ENCODE data around the gene NQO2.
"Not testable (repeated sequence)": the region's sequence is repeated elsewhere in the genome, so short reads cannot be mapped to it uniquely, and the experiment has no call there.

The NQO2 gene

DNA sequence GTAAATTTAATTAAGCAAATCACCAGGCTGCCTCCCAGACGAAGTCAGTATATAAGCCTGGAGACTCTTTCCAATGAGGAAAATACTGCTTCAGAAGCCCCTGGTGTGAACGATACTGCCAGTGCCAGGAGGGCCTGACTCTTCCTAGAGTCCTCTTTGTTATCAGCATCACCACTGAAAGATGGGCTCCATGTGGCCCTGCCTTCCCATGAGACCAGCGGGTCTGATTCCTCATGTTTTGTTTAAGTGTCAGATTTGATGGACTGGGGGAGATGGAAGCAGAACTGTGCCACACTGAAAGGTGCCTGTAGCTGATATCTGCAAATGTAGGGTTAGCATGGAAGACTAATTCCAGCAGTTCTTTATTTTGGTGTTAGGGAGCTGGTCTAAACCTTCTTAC is 7.9 kb downstream of the NQO2 start:
- TF ChIP-seq PAX5 (IDR thresholded peaks at IDR 0.05; ENCODE audit: insufficient read depth, low read length, severe bottlenecking) (no peak), SPI1 (IDR thresholded peaks at IDR 0.05; ENCODE audit: low read depth, low read length) (no peak), POLR2A (IDR thresholded peaks at IDR 0.05; ENCODE audit: low read depth, low read length) (no peak), POLR2AphosphoS5 (IDR thresholded peaks at IDR 0.05; ENCODE audit: low read depth, low read length) (no peak), POU2F2 (IDR thresholded peaks at IDR 0.05; ENCODE audit: low read depth, low read length) (no peak), TAF1 (IDR thresholded peaks at IDR 0.05; ENCODE audit: low read depth, low read length) (no peak)
- no peak for FAIRE-seq
- DNase-seq (ENCODE audit: insufficient read length, low spot score): no peak

DNA sequence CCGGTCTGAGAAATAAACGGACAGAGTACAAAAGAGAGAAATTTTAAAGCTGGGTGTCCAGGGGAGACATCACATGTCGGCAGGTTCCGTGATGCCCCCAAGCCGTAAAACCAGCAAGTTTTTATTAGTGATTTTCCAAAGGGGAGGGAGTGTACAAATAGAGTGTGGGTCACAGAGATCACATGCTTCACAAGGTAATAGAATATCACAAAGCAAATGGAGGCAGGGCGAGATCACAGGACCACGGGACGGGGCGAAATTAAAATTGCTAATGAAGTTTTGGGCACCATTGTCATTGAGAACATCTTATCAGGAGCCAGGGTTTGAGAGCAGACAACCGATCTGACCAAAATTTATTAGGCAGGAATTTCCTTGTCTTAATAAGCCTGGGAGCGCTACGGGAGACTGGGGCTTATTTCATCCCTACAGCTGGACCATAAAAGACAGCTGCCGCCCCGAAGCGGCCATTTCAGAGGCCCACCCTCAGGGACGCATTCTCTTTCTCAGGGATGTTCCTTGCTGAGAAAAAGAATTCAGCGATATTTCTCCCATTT is 9.1 kb downstream of the NQO2 start:
- not testable (repeated sequence) for FAIRE-seq; DNase-seq (ENCODE audit: insufficient read length, low spot score)

DNA sequence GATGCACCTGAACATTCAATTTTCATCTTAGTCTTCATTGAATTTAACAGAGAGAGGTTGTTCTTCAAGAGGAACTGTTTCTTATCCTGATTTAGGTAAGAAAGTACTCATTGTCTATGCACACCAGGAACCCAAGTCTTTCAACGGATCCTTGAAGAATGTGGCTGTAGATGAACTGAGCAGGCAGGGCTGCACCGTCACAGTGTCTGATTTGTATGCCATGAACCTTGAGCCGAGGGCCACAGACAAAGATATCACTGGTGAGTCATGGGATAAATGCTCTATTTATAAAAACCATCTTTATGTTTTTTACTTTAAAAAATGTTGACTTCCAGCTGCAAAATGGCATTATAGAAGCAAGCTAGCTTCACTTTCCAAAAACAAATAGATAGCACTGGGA is 10.2 kb downstream of the NQO2 start:
- DNase-seq (ENCODE audit: insufficient read length, low spot score) (no peak), FAIRE-seq (no peak)
- TF ChIP-seq PAX5 (IDR thresholded peaks at IDR 0.05; ENCODE audit: insufficient read depth, low read length, severe bottlenecking): no peak
- TF ChIP-seq POLR2A (IDR thresholded peaks at IDR 0.05; ENCODE audit: low read depth, low read length): no peak
- TF ChIP-seq POLR2AphosphoS5 (IDR thresholded peaks at IDR 0.05; ENCODE audit: low read depth, low read length): no peak

DNA sequence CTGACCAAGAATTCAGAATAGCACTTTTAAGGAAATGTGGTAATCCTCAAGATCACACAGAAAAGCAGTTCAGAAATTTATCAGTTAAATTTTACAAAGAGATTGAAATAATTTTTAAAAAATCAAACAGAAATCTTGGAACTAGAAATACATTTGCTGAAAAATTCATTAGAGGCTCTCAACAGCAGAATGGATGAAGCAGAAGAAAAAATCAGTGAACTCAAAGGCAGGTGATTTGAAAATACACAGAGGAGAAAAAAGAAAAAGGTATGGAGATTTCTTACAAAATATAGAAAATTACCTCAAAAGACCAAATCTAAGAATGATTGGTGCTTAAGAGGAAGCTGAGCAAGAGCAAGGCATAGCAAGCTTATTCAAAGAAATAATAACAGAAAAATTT is 11.5 kb downstream of the NQO2 start:
- DNase-seq (ENCODE audit: insufficient read length, low spot score): no peak
- no peak for FAIRE-seq
- TF ChIP-seq TAF1 (IDR thresholded peaks at IDR 0.05; ENCODE audit: low read depth, low read length) (no peak), PAX5 (IDR thresholded peaks at IDR 0.05; ENCODE audit: insufficient read depth, low read length, severe bottlenecking) (no peak)

DNA sequence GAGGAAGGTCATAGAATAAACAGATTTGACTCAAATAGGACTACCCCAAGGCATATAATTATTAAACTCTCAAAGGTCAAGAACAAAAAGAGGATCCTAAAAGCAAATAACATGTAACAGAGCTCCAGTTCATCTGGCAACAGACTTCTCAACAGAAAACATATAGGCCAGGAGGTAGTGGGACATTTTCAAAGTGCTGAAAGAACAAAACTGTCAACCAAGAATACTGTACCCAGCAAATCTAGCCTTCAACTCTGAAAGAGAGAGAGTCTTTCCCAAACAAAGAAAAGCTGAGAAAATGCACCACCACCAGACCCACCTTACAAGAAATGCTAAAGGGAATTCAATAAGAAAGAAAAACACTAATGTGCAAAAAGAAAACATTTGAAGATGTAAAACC is 11.9 kb downstream of the NQO2 start:
- DNase-seq (ENCODE audit: insufficient read length, low spot score) (no peak), FAIRE-seq (no peak)
- TF ChIP-seq POU2F2 (IDR thresholded peaks at IDR 0.05; ENCODE audit: low read depth, low read length): no peak
- no peak for TF ChIP-seq POLR2AphosphoS5 (IDR thresholded peaks at IDR 0.05; ENCODE audit: low read depth, low read length)
- no peak for TF ChIP-seq TAF1 (IDR thresholded peaks at IDR 0.05; ENCODE audit: low read depth, low read length)
- no peak for TF ChIP-seq POLR2A (IDR thresholded peaks at IDR 0.05; ENCODE audit: low read depth, low read length)

DNA sequence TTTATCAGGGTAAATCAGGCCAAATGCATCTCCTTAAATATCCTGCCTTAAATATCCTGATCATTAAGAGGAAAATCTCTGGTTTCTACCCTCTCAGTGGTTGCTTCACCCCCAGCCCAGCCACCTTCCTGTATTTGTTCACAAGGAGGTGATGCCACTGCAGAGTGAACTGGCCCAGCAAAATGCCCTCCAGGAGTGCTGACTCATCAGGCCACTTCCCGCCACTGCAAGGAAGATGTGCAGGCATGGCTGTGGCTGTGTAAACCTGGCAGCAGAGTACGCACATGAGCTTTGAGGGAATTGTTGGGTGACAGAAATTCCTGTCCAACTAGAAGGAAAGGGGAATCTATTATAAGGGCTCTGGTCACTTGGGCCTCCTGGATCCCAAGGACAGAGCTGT is 13.8 kb downstream of the NQO2 start:
- TF ChIP-seq SPI1 (IDR thresholded peaks at IDR 0.05; ENCODE audit: low read depth, low read length) (no peak), POU2F2 (IDR thresholded peaks at IDR 0.05; ENCODE audit: low read depth, low read length) (no peak), PAX5 (IDR thresholded peaks at IDR 0.05; ENCODE audit: insufficient read depth, low read length, severe bottlenecking) (no peak), POLR2AphosphoS5 (IDR thresholded peaks at IDR 0.05; ENCODE audit: low read depth, low read length) (no peak), TAF1 (IDR thresholded peaks at IDR 0.05; ENCODE audit: low read depth, low read length) (no peak), POLR2A (IDR thresholded peaks at IDR 0.05; ENCODE audit: low read depth, low read length) (no peak)
- FAIRE-seq: no peak
- DNase-seq (ENCODE audit: insufficient read length, low spot score): no peak

DNA sequence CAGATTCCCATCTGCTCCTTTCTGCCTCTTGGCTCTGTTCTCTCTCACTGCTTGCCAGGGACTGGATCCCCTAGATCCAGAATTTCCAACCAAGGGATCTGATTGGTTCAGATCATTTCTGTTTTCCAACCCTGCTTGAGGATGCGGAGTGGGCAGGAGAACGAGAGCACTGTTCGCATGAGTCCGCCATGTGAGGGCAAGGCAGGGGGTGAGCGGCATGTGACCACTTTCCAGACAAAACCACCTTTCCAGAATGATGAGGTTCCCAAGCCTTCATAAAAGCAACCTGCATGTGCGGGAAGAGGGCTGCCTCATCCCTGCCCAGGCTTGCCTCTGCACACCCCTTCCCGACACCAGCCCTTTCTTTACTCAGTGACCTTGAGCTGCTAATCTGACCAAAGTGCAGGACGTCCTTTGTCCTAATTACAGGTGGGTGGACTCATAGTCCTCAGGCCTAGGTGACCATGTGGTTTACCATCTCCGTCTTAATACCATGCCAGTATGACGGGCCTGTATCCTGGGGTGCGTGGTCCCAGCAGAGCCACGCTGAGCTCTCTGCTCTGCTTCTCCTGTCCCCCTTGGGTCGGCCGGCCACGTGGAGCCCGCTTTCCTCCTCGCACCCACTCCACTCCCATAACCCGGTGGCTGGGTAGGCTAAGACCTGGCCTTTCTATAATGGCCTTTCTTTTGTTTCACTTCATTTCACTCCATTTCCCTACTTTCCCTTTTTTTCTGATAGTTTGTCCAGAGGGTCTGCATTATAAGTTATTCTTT is 14.4 kb downstream of the NQO2 start:
- TF ChIP-seq TAF1 (IDR thresholded peaks at IDR 0.05; ENCODE audit: low read depth, low read length): no peak
- TF ChIP-seq PAX5 (IDR thresholded peaks at IDR 0.05; ENCODE audit: insufficient read depth, low read length, severe bottlenecking): no peak
- TF ChIP-seq SPI1 (IDR thresholded peaks at IDR 0.05; ENCODE audit: low read depth, low read length): no peak
- no peak for TF ChIP-seq POLR2AphosphoS5 (IDR thresholded peaks at IDR 0.05; ENCODE audit: low read depth, low read length)
- no peak for TF ChIP-seq POU2F2 (IDR thresholded peaks at IDR 0.05; ENCODE audit: low read depth, low read length)
- TF ChIP-seq POLR2A (IDR thresholded peaks at IDR 0.05; ENCODE audit: low read depth, low read length): no peak
- FAIRE-seq: no peak
- DNase-seq (ENCODE audit: insufficient read length, low spot score): no peak

DNA sequence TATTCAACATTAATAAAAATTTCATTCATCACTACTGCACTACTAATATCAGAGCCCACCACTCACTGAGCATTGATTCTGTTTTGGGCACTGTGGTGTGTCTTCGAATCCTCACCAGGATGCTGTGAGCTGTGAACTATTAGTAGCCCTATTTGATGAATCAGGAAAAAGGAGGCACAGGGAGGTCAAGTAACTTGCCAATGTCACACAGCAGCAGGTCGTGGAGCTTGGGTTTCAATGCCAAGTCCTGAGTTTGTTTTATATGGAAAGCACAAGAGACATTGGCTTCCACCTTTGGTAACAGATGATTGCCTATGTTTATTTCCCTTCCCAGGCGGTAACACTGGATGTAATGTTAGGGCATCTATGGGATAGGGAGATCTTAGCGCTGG is 15.0 kb downstream of the NQO2 start:
- no peak for DNase-seq (ENCODE audit: insufficient read length, low spot score)
- FAIRE-seq: no peak
- no peak for TF ChIP-seq PAX5 (IDR thresholded peaks at IDR 0.05; ENCODE audit: insufficient read depth, low read length, severe bottlenecking)
- TF ChIP-seq POLR2AphosphoS5 (IDR thresholded peaks at IDR 0.05; ENCODE audit: low read depth, low read length): no peak
- no peak for TF ChIP-seq POLR2A (IDR thresholded peaks at IDR 0.05; ENCODE audit: low read depth, low read length)
- no peak for TF ChIP-seq SPI1 (IDR thresholded peaks at IDR 0.05; ENCODE audit: low read depth, low read length)
- no peak for TF ChIP-seq POU2F2 (IDR thresholded peaks at IDR 0.05; ENCODE audit: low read depth, low read length)
- no peak for TF ChIP-seq TAF1 (IDR thresholded peaks at IDR 0.05; ENCODE audit: low read depth, low read length)

DNA sequence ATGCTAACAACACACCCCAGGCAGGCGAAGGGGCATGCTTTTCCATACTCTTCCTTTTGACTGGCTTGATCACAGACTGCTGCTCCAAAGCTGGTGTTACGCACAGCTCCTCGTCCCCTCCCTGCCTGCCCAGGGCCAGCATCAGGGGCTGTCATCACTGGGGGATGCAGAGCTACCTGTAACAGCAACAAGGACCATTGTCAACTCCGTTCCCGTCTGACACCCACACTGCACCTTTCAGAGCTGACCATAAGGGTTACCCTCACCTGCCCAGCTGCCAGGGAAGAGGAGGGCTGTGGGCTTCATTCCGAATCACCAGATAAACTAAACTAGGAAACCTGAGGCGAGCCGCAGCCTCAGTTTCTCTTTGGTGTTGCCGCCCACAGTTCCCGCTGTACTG is 15.4 kb downstream of the NQO2 start:
- TF ChIP-seq POLR2A (IDR thresholded peaks at IDR 0.05; ENCODE audit: low read depth, low read length) (no peak), POLR2AphosphoS5 (IDR thresholded peaks at IDR 0.05; ENCODE audit: low read depth, low read length) (no peak), TAF1 (IDR thresholded peaks at IDR 0.05; ENCODE audit: low read depth, low read length) (no peak), PAX5 (IDR thresholded peaks at IDR 0.05; ENCODE audit: insufficient read depth, low read length, severe bottlenecking) (no peak), SPI1 (IDR thresholded peaks at IDR 0.05; ENCODE audit: low read depth, low read length) (no peak), POU2F2 (IDR thresholded peaks at IDR 0.05; ENCODE audit: low read depth, low read length) (no peak)
- no peak for DNase-seq (ENCODE audit: insufficient read length, low spot score)
- no peak for FAIRE-seq

DNA sequence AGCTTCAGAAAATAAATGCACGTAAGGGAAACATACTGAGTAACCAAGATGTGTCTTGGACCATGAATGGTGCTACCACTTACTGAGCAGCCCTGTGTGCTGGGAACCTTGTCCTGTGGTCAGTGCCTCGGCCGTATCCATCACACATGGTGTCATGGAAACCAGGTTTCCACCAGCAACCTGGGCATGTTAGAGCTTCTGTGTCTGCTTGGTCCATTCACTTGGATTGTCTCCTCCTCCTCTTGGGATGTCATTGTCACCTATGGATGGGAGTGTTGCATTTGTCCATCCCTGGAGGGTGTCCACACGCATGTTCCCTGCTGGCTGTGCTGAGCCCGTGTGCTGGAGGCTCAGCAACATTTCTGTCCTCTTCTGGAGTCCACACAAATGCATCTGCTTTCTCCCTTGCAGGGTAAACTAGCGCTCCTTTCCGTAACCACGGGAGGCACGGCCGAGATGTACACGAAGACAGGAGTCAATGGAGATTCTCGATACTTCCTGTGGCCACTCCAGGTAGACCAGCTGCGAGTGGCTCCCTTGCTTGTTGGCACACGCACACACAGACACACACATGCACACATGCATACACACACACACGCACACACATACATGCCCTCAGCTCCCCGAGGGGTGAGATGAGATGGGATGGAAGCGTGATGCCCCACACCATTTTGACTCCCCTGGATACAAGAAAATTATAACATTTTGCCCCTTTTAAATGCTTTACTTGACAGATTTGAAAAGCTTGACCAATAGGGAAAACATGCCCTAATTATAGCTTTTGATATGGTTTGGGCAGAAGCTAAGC is 17.0 kb downstream of the NQO2 start:
- no peak for FAIRE-seq
- TF ChIP-seq POU2F2 (IDR thresholded peaks at IDR 0.05; ENCODE audit: low read depth, low read length) (no peak), POLR2A (IDR thresholded peaks at IDR 0.05; ENCODE audit: low read depth, low read length) (no peak), POLR2AphosphoS5 (IDR thresholded peaks at IDR 0.05; ENCODE audit: low read depth, low read length) (no peak), PAX5 (IDR thresholded peaks at IDR 0.05; ENCODE audit: insufficient read depth, low read length, severe bottlenecking) (no peak), TAF1 (IDR thresholded peaks at IDR 0.05; ENCODE audit: low read depth, low read length) (no peak), SPI1 (IDR thresholded peaks at IDR 0.05; ENCODE audit: low read depth, low read length) (no peak)
- no peak for DNase-seq (ENCODE audit: insufficient read length, low spot score)
